ENCODE results near the gene IKBKE.

DNA sequence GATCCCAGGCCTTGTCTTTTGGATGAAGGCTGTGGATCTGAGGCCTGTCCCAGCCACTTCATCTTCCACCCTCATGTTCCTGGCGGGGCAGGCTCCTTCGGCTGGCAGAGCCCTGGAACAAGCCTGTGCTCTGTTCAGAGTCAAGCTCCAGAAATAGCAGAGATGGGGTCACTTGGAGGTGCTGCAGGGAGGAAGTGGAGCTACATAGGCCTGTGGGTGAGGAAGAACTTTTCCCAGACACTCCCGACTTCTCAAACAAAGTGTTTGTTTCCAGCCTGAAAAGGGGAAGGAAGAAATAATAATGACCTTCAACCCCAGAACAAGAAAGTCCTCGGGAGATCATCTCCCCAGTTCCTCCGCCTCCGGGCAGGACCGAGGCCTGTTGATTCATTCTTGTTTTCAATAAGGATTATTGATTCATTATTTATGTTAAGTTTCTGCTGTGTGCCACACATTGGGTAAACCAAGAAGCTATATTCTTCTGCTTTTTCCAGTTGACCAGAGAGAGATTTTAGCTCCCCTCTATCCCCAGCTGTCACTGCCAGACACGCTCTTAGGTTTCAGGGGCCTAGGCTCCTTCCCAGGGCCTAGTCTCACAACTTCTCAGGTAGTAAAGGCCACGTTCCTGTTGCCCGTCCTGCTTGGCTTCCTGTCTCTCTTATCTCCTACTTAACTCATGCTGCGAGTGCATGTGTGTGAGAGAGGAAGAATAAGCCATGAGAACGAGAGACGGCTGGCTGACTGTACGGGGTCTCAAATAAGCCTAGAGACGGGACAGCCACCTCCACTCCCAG is 16.9 kb downstream of the IKBKE start:
- no peak for TF ChIP-seq TAF1 (IDR thresholded peaks at IDR 0.05; ENCODE audit: low read depth, low read length)
- TF ChIP-seq POLR2A (IDR thresholded peaks at IDR 0.05; ENCODE audit: low read depth, low read length), result no peak
- no peak for TF ChIP-seq POLR2AphosphoS5 (IDR thresholded peaks at IDR 0.05; ENCODE audit: low read depth, low read length)
- TF ChIP-seq SPI1 (IDR thresholded peaks at IDR 0.05; ENCODE audit: low read depth, low read length), result no peak
- no peak for TF ChIP-seq POU2F2 (IDR thresholded peaks at IDR 0.05; ENCODE audit: low read depth, low read length)
- no peak for TF ChIP-seq PAX5 (IDR thresholded peaks at IDR 0.05; ENCODE audit: insufficient read depth, low read length, severe bottlenecking)
